Measurements from ENCODE around the gene CHL1. TPM values are rescaled to one million over a fixed set of nuclear protein-coding genes. Genes with fewer than 3 reads are reported as not detected.

The CHL1 gene
- total RNA-seq, 2 experiments from 2014 or later, result not detected

GRCh38 chr3:279325-279724 lies 82.8 kb downstream of the CHL1 start:
- no peaks in the 10 kb centered on the region for H3K4me1 Mint-ChIP-seq
- H3K9me3 Mint-ChIP-seq (ENCODE audit: low read depth), result no peaks in the 10 kb centered on the region
- ATAC-seq, result no peak
- no peaks in the 10 kb centered on the region for H3K27me3 Mint-ChIP-seq
- no peaks in the 10 kb centered on the region for H3K36me3 Mint-ChIP-seq
- no peak for DNase-seq
- no peak overlapping the region for H3K27ac Mint-ChIP-seq
- no peak overlapping the region for H3K4me3 Mint-ChIP-seq
- CTCF ChIA-PET, result no interaction called here

DNA sequence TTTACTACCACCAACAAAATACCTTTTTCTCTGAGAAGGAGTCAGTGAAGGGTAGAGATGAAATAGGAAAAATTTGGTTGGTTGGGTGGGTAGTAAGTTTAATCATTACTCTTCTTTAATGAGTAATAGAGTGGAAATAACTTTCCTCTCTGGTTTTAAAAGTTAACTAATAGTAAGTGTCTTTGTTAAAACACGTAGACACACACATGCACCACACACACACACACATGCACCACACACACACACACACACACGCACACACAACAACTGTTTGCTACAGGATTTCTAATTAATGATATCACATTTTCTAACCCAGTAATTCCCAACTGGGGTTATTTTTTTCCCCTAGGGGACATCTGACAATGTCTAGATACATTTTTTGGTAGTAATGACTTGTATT lies 84.1 kb downstream of the CHL1 start:
- DNase-seq (no peak), ATAC-seq (no peak)
- H3K4me1 Mint-ChIP-seq, result no peaks in the 10 kb centered on the region
- H3K4me3 Mint-ChIP-seq, result no peak overlapping the region
- H3K36me3 Mint-ChIP-seq, result no peaks in the 10 kb centered on the region
- CTCF ChIA-PET, result no interaction called here
- H3K27ac Mint-ChIP-seq, result no peak overlapping the region
- no peaks in the 10 kb centered on the region for H3K9me3 Mint-ChIP-seq (ENCODE audit: low read depth)
- no peaks in the 10 kb centered on the region for H3K27me3 Mint-ChIP-seq

DNA sequence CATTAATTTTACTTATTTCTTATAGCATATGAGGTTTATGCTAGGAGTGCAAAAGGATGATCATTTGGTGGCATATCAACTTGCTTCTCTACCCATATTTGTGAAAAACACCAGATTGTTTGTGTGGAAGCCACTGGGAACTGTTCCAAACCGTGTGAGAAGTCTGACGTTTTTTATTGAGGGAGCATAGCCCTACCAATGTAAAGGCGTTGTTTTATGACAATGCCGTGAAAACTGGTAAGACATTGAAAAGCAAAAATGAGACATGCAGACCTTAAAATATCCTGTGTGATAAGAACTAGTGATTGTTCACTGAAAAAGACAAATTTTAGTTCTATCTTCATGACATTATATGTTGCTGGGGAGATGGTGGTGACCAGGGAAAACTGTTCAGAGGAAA lies 87.8 kb downstream of the CHL1 start:
- no peaks in the 10 kb centered on the region for H3K27me3 Mint-ChIP-seq
- ATAC-seq (no peak), DNase-seq (no peak)
- H3K27ac Mint-ChIP-seq, result no peak overlapping the region
- H3K4me3 Mint-ChIP-seq, result no peak overlapping the region
- H3K4me1 Mint-ChIP-seq, result no peaks in the 10 kb centered on the region
- no peaks in the 10 kb centered on the region for H3K36me3 Mint-ChIP-seq
- H3K9me3 Mint-ChIP-seq (ENCODE audit: low read depth), result no peaks in the 10 kb centered on the region
- CTCF ChIA-PET, result no interaction called here

GRCh38 chr3:288417-288816 lies 91.9 kb downstream of the CHL1 start:
- Mint-ChIP-seq H3K4me3 (no peak overlapping the region), H3K27me3 (no peaks in the 10 kb centered on the region), H3K4me1 (no peaks in the 10 kb centered on the region), H3K27ac (no peak overlapping the region), H3K9me3 (ENCODE audit: low read depth) (no peaks in the 10 kb centered on the region), H3K36me3 (no peaks in the 10 kb centered on the region)
- CTCF ChIA-PET, result no interaction called here
- DNase-seq (no peak), ATAC-seq (no peak)

DNA sequence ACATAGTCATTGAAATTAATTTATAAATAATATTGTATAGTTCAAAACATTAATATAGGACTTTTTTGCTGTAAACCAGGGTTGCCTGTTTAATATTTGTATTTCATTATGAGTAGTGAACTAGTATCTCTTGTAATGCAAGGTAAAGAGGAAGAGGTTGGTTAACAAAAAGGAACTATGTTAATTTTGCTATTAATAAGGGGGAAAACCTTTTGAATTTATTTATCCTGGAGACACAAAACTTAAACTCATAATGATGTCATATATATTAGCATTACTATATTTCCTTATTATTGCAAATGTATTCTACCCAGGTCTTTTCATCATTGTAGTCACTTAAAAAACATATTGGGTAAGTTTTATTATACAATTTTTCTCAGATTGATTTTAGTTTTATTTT lies 94.5 kb downstream of the CHL1 start:
- ATAC-seq, result no peak
- CTCF ChIA-PET, result no interaction called here
- no peaks in the 10 kb centered on the region for H3K27me3 Mint-ChIP-seq
- H3K9me3 Mint-ChIP-seq (ENCODE audit: low read depth), result no peaks in the 10 kb centered on the region
- no peaks in the 10 kb centered on the region for H3K36me3 Mint-ChIP-seq
- H3K4me3 Mint-ChIP-seq, result no peak overlapping the region
- no peaks in the 10 kb centered on the region for H3K4me1 Mint-ChIP-seq
- H3K27ac Mint-ChIP-seq, result no peak overlapping the region
- DNase-seq, result no peak

DNA sequence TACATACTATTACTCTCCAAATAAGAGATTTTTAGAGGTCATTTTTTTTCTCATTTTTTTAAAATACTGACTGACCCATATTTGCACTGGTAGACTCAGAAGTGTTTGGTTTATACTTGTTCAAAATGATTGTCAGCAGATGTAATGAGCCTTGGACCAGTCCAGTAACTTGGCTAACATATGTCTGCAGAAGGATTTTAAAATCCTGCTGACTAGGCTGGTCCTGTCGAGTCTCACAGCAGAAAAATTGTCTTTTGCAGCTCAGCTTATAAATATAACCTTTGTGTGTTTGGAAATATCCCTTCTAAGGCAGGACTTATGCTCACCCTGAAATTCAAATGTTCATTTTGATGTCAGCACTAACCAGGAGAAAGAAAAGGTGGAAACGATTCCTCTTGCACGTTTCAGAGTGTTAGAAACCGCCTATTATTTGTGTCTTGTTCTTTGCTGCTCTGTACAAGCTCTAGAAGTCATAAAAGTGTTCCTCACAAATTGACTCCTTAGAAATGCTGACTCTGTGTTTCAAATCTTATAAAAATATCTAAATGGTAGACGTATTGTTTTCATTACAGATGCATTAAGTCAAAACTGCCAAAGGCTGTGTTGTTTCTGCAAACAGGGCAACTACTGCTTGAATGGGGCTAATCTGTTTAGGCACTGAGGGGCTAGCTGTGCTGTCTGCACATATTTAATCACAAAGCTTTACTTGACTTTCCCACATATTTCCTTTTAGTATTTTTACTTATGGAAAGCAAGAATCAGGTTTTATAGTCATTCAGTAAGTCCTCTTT lies 95.3 kb downstream of the CHL1 start:
- DNase-seq (no peak), ATAC-seq (no peak)
- Mint-ChIP-seq H3K4me1 (no peaks in the 10 kb centered on the region), H3K9me3 (ENCODE audit: low read depth) (no peaks in the 10 kb centered on the region), H3K36me3 (no peaks in the 10 kb centered on the region), H3K4me3 (no peak overlapping the region), H3K27ac (no peak overlapping the region), H3K27me3 (no peaks in the 10 kb centered on the region)
- CTCF ChIA-PET, result no interaction called here

GRCh38 chr3:294096-294495 lies 97.5 kb downstream of the CHL1 start:
- CTCF ChIA-PET, result no interaction called here
- DNase-seq, result no peak

DNA sequence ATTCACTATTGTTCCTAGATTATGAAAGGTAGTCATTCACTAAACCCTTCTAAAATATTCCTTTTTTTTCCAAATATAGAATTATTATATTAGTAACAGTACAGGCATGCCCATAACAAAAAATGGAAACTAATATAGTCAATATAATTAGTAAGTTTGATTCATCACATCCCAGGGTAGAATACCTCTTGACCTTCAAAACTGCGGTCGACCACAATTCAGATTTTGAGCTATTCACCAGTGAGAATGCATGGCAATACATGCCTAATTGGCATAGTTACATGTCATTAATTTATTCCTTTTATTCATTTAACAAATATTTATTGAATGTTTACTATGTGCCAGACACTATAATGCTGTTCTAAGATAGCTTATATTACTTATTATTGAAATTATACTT lies 98.0 kb downstream of the CHL1 start:
- CTCF ChIA-PET, result no interaction called here
- H3K27me3 Mint-ChIP-seq, result no peaks in the 10 kb centered on the region
- DNase-seq (no peak), ATAC-seq (no peak)
- no peaks in the 10 kb centered on the region for H3K4me1 Mint-ChIP-seq
- H3K36me3 Mint-ChIP-seq, result no peaks in the 10 kb centered on the region
- H3K4me3 Mint-ChIP-seq, result no peak overlapping the region
- H3K9me3 Mint-ChIP-seq (ENCODE audit: low read depth), result no peaks in the 10 kb centered on the region
- no peak overlapping the region for H3K27ac Mint-ChIP-seq

More at GRCh38 chr3:294096-294495, 97.5 kb downstream of the CHL1 start:
- Mint-ChIP-seq H3K36me3 (no peaks in the 10 kb centered on the region), H3K9me3 (ENCODE audit: low read depth) (no peaks in the 10 kb centered on the region), H3K27me3 (no peaks in the 10 kb centered on the region), H3K27ac (no peak overlapping the region), H3K4me1 (no peaks in the 10 kb centered on the region), H3K4me3 (no peak overlapping the region)
- ATAC-seq, result no peak

DNA sequence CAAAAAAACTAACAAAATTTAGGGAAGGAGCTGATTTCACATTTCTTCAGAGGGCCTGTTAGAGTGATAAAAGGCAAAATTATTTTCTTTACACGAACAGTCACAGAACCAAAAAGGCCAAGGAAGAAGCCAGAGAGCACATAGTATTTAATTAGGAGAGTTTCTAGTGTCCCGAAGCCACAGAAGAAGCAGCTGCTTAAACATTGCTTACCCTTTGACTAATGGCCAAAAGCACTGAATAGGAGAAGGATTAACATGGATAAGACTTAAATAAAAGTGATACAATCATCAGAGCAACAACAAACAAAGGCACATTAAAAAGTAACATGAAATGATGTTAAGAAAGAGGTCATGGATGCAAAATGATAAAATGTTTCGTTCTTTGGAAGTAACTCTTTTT lies 98.6 kb downstream of the CHL1 start:
- ATAC-seq (no peak), DNase-seq (no peak)
- no peak overlapping the region for H3K4me3 Mint-ChIP-seq
- H3K27me3 Mint-ChIP-seq, result no peaks in the 10 kb centered on the region
- no peaks in the 10 kb centered on the region for H3K4me1 Mint-ChIP-seq
- no peaks in the 10 kb centered on the region for H3K9me3 Mint-ChIP-seq (ENCODE audit: low read depth)
- H3K27ac Mint-ChIP-seq, result no peak overlapping the region
- H3K36me3 Mint-ChIP-seq, result no peaks in the 10 kb centered on the region
- CTCF ChIA-PET, result no interaction called here

DNA sequence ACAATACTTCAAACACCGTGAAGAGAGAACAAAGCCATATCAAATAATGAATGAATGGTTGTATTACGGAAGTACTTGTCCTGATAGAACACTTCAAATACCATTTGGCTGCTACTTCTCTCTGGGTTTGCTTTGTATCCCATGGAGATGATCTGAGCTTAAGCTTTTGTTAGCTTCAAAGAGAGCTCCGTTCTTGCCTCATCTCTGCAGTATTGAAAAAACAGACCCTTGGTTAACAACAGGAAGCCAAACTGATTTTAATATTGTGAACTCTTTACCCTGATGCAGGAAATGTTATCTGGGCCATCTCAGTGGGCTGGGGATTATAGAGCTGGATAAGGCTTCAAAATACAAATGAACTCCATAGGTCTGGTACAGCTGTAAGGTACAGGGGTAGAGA lies 101.0 kb downstream of the CHL1 start:
- H3K9me3 Mint-ChIP-seq (ENCODE audit: low read depth), result no peaks in the 10 kb centered on the region
- ATAC-seq (no peak), DNase-seq (no peak)
- CTCF ChIA-PET, result interaction anchor here (1.0 kb wide), 1 partner anchor 58 kb away, joined by 4 read pairs; no protein-coding TSS in a partner anchor
- H3K4me1 Mint-ChIP-seq, result no peaks in the 10 kb centered on the region
- no peak overlapping the region for H3K27ac Mint-ChIP-seq
- H3K27me3 Mint-ChIP-seq, result no peaks in the 10 kb centered on the region
- H3K36me3 Mint-ChIP-seq, result no peaks in the 10 kb centered on the region
- H3K4me3 Mint-ChIP-seq, result no peak overlapping the region

- H3K36me3 Mint-ChIP-seq, result no peaks in the 10 kb centered on the region
- no peaks in the 10 kb centered on the region for H3K4me1 Mint-ChIP-seq
- ATAC-seq, result no peak
- no peak overlapping the region for H3K27ac Mint-ChIP-seq
- CTCF ChIA-PET, result no interaction called here
- no peak overlapping the region for H3K4me3 Mint-ChIP-seq
- H3K27me3 Mint-ChIP-seq, result no peaks in the 10 kb centered on the region
- DNase-seq, result no peak
- no peaks in the 10 kb centered on the region for H3K9me3 Mint-ChIP-seq (ENCODE audit: low read depth)
These were observed 103.2 kb downstream of the CHL1 start for GRCh38 chr3:299590-300301.

GRCh38 chr3:307182-307581 lies 110.6 kb downstream of the CHL1 start:
- H3K27me3 Mint-ChIP-seq, result no peaks in the 10 kb centered on the region
- no peak overlapping the region for H3K27ac Mint-ChIP-seq
- H3K4me1 Mint-ChIP-seq, result no peaks in the 10 kb centered on the region
- H3K4me3 Mint-ChIP-seq, result no peak overlapping the region
- peaks cover 2% of the 10 kb centered on the region for H3K9me3 Mint-ChIP-seq (ENCODE audit: low read depth)
- no peaks in the 10 kb centered on the region for H3K36me3 Mint-ChIP-seq
- DNase-seq (no peak), ATAC-seq (no peak)
- CTCF ChIA-PET, result no interaction called here

DNA sequence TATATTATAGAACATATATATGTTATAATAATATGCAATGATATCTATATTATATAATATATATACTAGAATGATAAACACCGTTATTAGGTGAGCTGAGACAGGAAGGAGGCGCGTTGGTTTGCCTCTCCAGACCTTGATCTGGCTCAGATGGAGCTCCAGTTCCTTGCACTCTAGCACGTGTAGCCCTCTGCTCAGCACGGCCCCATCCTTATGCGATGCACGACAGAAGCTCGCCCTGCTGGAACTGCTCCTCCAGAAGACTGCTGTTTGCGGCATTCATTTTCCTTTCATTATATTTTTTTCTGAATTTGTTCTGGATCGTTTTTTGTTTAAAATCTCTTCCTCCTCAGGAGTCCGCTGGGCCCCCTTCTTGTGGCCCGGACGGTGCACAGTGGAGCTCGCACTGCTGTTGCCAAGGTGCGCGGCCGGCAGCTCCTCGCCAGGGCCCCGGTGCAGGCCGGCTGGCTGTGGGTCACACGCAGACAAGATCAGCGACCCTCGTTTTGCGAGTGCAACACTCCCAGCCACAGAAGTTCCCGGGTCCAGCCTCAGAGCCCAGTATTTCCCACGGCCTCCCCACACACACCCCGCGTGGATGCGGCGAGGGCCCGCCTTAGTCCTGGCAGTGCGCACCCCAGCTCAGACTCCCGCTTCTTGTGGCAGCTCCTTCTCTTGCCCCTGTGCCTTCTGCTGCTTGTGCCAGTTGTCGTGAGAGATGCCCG lies 112.2 kb downstream of the CHL1 start:
- Mint-ChIP-seq H3K4me1 (no peaks in the 10 kb centered on the region), H3K4me3 (no peak overlapping the region), H3K27me3 (no peaks in the 10 kb centered on the region), H3K27ac (no peak overlapping the region), H3K9me3 (ENCODE audit: low read depth) (peaks cover 2% of the 10 kb centered on the region), H3K36me3 (no peaks in the 10 kb centered on the region)
- no peak for ATAC-seq
- no peak for DNase-seq
- CTCF ChIA-PET, result no interaction called here

DNA sequence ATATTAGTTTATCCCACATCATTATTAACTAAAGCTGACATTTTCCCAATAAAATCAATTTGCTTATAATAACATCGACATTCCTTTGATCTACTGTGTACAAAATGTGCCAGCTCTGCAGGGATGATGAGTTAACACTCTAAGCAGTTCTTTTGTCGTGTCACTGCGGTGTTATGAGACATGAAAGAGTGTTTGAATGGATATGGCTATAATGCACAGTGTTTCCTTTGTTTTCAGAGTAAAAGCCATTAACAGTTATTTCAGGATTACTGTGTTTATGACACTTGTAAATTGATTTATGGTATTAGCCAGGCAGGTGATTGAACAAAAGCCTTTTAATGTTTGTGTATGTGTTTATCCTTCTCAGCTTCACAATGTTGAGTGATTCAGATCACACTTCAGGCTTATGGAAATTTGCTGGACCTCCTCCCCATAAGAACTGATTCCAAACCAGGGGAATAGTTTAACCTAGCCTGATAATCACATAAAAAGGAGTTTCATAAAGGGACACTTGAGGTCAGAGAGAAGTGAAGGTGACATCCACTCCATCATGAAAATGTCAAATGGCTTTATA lies 115.7 kb downstream of the CHL1 start:
- peaks cover 2% of the 10 kb centered on the region for H3K9me3 Mint-ChIP-seq (ENCODE audit: low read depth)
- no peaks in the 10 kb centered on the region for H3K4me1 Mint-ChIP-seq
- no peak overlapping the region for H3K27ac Mint-ChIP-seq

More for the DNA sequence above, 115.7 kb downstream of the CHL1 start:
- no peaks in the 10 kb centered on the region for H3K27me3 Mint-ChIP-seq
- no peak for DNase-seq
- CTCF ChIA-PET, result no interaction called here
- ATAC-seq, result no peak
- no peaks in the 10 kb centered on the region for H3K36me3 Mint-ChIP-seq
- H3K4me3 Mint-ChIP-seq, result no peak overlapping the region
